Measurements from ENCODE around the gene RNF121.
A peak's percentile ranks its signal among the peaks of the same experiment; 100 is the strongest.

The RNF121 gene

DNA sequence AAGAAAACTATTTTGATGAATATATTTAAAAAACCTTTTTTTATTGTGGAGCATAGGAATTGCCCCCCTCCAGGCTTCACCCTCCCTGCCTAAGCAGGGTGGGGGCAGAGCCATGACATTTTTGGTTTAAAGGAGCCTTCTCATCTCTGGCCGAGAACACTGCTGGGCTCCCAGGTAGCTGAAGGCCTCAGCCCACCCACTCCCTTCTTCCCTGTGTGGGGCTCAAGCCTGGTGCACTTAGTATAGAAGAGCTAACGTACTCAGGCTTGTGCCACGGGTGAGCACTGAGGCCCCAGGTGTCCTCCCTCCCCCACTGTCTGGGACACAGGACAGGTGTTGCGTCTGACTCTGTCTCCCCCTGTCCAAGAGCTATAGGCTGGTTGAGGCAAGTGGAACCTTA, 67.7 kb downstream of the RNF121 start:
- Histone ChIP-seq H3K4me1 (ENCODE audit: control extremely low read depth in 1 of 4, control insufficient read depth in 4 of 4, insufficient read depth in 4 of 4, low read length in 3 of 4) (peaks cover 0 to 29% (median 18%) of the 10 kb centered on the region in 4 experiments), H3K4me3 (ENCODE audit: control insufficient read depth in 1 of 7, extremely low read depth in 1 of 7, insufficient read depth in 4 of 7, low read depth in 2 of 7, low read length in 6 of 7) (no peak overlapping the region), H3K9me3 (ENCODE audit: control extremely low read depth in 1 of 5, control insufficient read depth in 4 of 5, insufficient read depth in 2 of 5, low read depth in 1 of 5, low read length in 4 of 5) (no peaks in the 10 kb centered on the region), H3K27me3 (replicated peaks in 2 of 5; ENCODE audit: control insufficient read depth in 4 of 5, insufficient read depth in 5 of 5, low read length in 4 of 5) (no peaks in the 10 kb centered on the region), H3K27ac (ENCODE audit: insufficient read depth in 1 of 2, low read depth in 1 of 2, low read length in 2 of 2, poor library complexity in 1 of 2, severe bottlenecking in 2 of 2) (no peak overlapping the region), H3K36me3 (ENCODE audit: control insufficient read depth in 4 of 4, insufficient read depth in 4 of 4, low read length in 3 of 4) (peaks cover 0 to 22% (median 18%) of the 10 kb centered on the region in 4 experiments)
- DNase-seq, result no peak
- ChIA-PET POLR2A (no interaction called here), CTCF (interaction anchor here (1.7 to 13.3 kb wide), 3 partner anchors 18 to 94 kb away, joined by 5 to 110 read pairs (median 9); no protein-coding TSS in a partner anchor)
- 100% methylated on average over 3 of the region's 4 CpGs for WGBS (ENCODE audit: insufficient coverage)

DNA sequence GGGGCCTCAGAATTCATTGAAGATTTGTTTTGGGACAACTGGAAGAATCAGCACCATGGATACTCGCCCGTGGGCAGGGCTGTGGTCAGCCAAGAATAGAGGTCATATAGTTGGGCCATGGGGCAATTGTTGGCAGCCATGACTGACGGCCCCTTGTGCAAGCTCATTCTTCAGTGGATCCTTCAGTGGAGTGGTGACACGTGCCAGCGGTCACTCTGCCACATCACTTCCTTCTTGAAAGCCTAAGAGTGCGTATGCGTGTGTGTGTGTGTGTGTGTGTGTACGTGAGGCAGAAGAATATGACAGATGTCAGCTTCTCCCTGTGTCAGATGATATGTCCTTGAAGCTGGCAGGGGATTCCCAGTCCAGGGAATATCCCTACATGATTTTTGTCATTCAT, 68.1 kb downstream of the RNF121 start:
- Histone ChIP-seq H3K4me3 (ENCODE audit: control insufficient read depth in 1 of 7, extremely low read depth in 1 of 7, insufficient read depth in 4 of 7, low read depth in 2 of 7, low read length in 6 of 7) (no peak overlapping the region), H3K4me1 (ENCODE audit: control extremely low read depth in 1 of 4, control insufficient read depth in 4 of 4, insufficient read depth in 4 of 4, low read length in 3 of 4) (peaks cover 0 to 24% (median 15%) of the 10 kb centered on the region in 4 experiments), H3K9me3 (ENCODE audit: control extremely low read depth in 1 of 5, control insufficient read depth in 4 of 5, insufficient read depth in 2 of 5, low read depth in 1 of 5, low read length in 4 of 5) (no peaks in the 10 kb centered on the region), H3K36me3 (ENCODE audit: control insufficient read depth in 4 of 4, insufficient read depth in 4 of 4, low read length in 3 of 4) (peaks cover 0 to 22% (median 22%) of the 10 kb centered on the region in 4 experiments), H3K27ac (ENCODE audit: insufficient read depth in 1 of 2, low read depth in 1 of 2, low read length in 2 of 2, poor library complexity in 1 of 2, severe bottlenecking in 2 of 2) (no peak overlapping the region), H3K27me3 (replicated peaks in 2 of 5; ENCODE audit: control insufficient read depth in 4 of 5, insufficient read depth in 5 of 5, low read length in 4 of 5) (no peaks in the 10 kb centered on the region)
- WGBS (ENCODE audit: insufficient coverage), result 97% methylated on average over 3 of the region's 8 CpGs
- CTCF ChIA-PET, result interaction anchor here (1.1 to 13.3 kb wide), 4 partner anchors 11 to 94 kb away, joined by 4 to 110 read pairs (median 13); no protein-coding TSS in a partner anchor
- DNase-seq, result peak in 2 of 3 donors; percentile 41 to 55
- POLR2A ChIA-PET, result no interaction called here

DNA sequence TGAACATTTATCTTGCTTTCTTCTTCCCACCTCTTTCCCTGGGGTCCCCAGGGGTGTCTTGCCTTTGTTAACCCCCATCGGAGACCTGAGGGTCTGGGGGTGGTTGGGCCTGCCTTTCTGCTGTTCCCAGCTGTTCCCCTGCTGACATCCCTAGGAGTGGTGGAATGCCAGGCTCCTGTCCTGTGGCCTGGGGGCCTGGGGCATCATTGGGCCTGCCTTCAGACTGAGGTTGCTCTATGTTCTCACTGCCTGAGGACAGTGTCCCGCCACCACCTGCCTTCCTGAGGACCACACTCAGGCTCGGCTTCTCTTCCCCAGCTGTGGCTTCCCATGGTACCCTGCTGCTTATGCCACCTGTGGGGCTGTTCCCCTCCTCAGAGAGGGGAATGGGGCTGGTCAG, 68.7 kb downstream of the RNF121 start:
- H3K36me3 ChIP-seq (ENCODE audit: control insufficient read depth in 4 of 4, insufficient read depth in 4 of 4, low read length in 3 of 4), result peaks cover 0 to 29% (median 24%) of the 10 kb centered on the region in 4 experiments
- 100% methylated on average over 3 of the region's 3 CpGs for WGBS (ENCODE audit: insufficient coverage)
- POLR2A ChIA-PET, result no interaction called here
- CTCF ChIA-PET, result interaction anchor here (1.1 to 13.3 kb wide), 4 partner anchors 11 to 93 kb away, joined by 4 to 110 read pairs (median 13); no protein-coding TSS in a partner anchor
- no peak overlapping the region for H3K4me3 ChIP-seq (ENCODE audit: control insufficient read depth in 1 of 7, extremely low read depth in 1 of 7, insufficient read depth in 4 of 7, low read depth in 2 of 7, low read length in 6 of 7)
- no peaks in the 10 kb centered on the region for H3K27me3 ChIP-seq (replicated peaks in 2 of 5; ENCODE audit: control insufficient read depth in 4 of 5, insufficient read depth in 5 of 5, low read length in 4 of 5)
- H3K9me3 ChIP-seq (ENCODE audit: control extremely low read depth in 1 of 5, control insufficient read depth in 4 of 5, insufficient read depth in 2 of 5, low read depth in 1 of 5, low read length in 4 of 5), result no peaks in the 10 kb centered on the region
- H3K4me1 ChIP-seq (ENCODE audit: control extremely low read depth in 1 of 4, control insufficient read depth in 4 of 4, insufficient read depth in 4 of 4, low read length in 3 of 4), result peaks cover 0 to 18% (median 14%) of the 10 kb centered on the region in 4 experiments
- H3K27ac ChIP-seq (ENCODE audit: insufficient read depth in 1 of 2, low read depth in 1 of 2, low read length in 2 of 2, poor library complexity in 1 of 2, severe bottlenecking in 2 of 2), result no peak overlapping the region
- DNase-seq, result no peak

DNA sequence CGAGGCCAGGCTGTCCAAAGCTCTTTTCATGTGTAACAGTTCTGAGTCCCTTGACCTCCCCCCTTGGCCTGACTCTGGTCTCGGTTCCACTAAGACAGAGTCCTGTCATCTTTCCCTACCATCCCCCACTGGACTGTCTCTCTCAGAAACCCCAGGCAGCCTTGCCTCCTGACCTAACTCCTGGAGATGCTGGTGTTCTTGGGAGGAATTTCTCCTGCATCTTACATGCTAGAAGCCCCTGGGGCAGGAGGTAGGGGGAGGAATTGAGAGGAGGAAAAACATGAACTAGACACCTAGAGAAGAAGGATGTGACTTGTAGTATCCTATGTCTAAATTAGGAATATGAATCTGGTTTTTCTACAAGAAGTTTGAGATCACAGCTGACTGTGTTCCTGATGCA, 69.2 kb downstream of the RNF121 start:
- ChIA-PET CTCF (interaction anchor here (0.8 to 13.3 kb wide), 5 partner anchors 12 to 93 kb away, joined by 3 to 110 read pairs (median 5); no protein-coding TSS in a partner anchor), POLR2A (interaction anchor here (1.4 kb wide), 1 partner anchor 12 kb away, joined by 3 read pairs; no protein-coding TSS in a partner anchor)
- H3K9me3 ChIP-seq (ENCODE audit: control extremely low read depth in 1 of 5, control insufficient read depth in 4 of 5, insufficient read depth in 2 of 5, low read depth in 1 of 5, low read length in 4 of 5), result no peaks in the 10 kb centered on the region
- no peak overlapping the region for H3K4me3 ChIP-seq (ENCODE audit: control insufficient read depth in 1 of 7, extremely low read depth in 1 of 7, insufficient read depth in 4 of 7, low read depth in 2 of 7, low read length in 6 of 7)
- peaks cover 0 to 18% (median 14%) of the 10 kb centered on the region in 4 experiments for H3K4me1 ChIP-seq (ENCODE audit: control extremely low read depth in 1 of 4, control insufficient read depth in 4 of 4, insufficient read depth in 4 of 4, low read length in 3 of 4)
- H3K27me3 ChIP-seq (replicated peaks in 2 of 5; ENCODE audit: control insufficient read depth in 4 of 5, insufficient read depth in 5 of 5, low read length in 4 of 5), result no peaks in the 10 kb centered on the region
- WGBS (ENCODE audit: insufficient coverage), result 83% methylated on average over 1 of the region's 2 CpGs
- H3K36me3 ChIP-seq (ENCODE audit: control insufficient read depth in 4 of 4, insufficient read depth in 4 of 4, low read length in 3 of 4), result peaks cover 0 to 34% (median 28%) of the 10 kb centered on the region in 4 experiments
- no peak for DNase-seq
- H3K27ac ChIP-seq (ENCODE audit: insufficient read depth in 1 of 2, low read depth in 1 of 2, low read length in 2 of 2, poor library complexity in 1 of 2, severe bottlenecking in 2 of 2), result no peak overlapping the region

DNA sequence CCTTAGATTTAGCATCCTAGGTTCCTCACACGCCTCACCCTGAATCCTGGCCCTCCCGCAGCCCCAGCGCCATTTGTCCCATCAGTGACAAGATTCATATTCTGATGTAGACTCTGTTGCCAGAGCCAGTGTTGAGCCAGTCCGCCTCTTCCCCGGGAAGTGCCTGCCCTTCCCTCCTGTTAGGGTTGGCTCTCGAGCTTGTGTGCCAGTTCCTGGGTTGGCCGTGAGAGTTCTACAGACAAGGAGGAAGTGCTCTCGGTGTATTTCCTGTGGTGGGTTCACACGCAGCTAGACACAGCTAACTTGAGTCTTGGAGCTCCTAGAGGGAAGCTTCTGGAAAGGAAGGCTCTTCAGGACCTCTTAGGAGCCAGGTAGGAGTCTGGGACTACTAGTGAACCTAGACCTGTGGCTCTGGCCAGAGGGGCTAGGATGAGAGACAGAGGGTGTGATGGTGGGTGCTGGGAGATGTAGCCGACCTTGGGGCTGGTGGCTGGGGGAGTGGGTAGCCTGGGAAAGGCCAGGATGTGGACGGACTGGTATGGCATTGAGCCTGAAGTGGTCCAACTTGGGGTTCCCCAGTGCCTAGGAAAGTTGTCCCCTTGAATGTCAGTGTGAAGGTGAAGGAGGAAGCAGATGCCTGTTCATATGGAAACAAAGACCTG, 69.9 kb downstream of the RNF121 start, which contains the start of gene IL18BP:
Gene IL18BP (plus strand): TSS at position 261 of the 662 bp plus-strand sequence. CDS start 1,076 bp downstream, outside the sequence.
- Histone ChIP-seq H3K4me1 (ENCODE audit: control extremely low read depth in 1 of 4, control insufficient read depth in 4 of 4, insufficient read depth in 4 of 4, low read length in 3 of 4) (peaks cover 0 to 18% (median 14%) of the 10 kb centered on the region in 4 experiments), H3K27me3 (replicated peaks in 2 of 5; ENCODE audit: control insufficient read depth in 4 of 5, insufficient read depth in 5 of 5, low read length in 4 of 5) (no peaks in the 10 kb centered on the region), H3K4me3 (ENCODE audit: control insufficient read depth in 1 of 7, extremely low read depth in 1 of 7, insufficient read depth in 4 of 7, low read depth in 2 of 7, low read length in 6 of 7) (peak within 1 kb of the TSS in 1 of 7 experiments; percentile 1), H3K36me3 (ENCODE audit: control insufficient read depth in 4 of 4, insufficient read depth in 4 of 4, low read length in 3 of 4) (peaks cover 0 to 41% (median 35%) of the 10 kb centered on the region in 4 experiments), H3K27ac (ENCODE audit: insufficient read depth in 1 of 2, low read depth in 1 of 2, low read length in 2 of 2, poor library complexity in 1 of 2, severe bottlenecking in 2 of 2) (no peak within 1 kb of the TSS), H3K9me3 (ENCODE audit: control extremely low read depth in 1 of 5, control insufficient read depth in 4 of 5, insufficient read depth in 2 of 5, low read depth in 1 of 5, low read length in 4 of 5) (no peaks in the 10 kb centered on the region)
- POLR2A ChIA-PET, result interaction anchor here (0.6 to 1.4 kb wide), 2 partner anchors 13 to 168 kb away, joined by 3 to 5 read pairs; no protein-coding TSS in a partner anchor
- WGBS (ENCODE audit: insufficient coverage), result 72% methylated on average over 8 of the region's 11 CpGs
- CTCF ChIA-PET, result interaction anchor here (0.8 to 13.3 kb wide), 5 partner anchors 9 to 21 kb away, joined by 3 to 110 read pairs (median 6); no protein-coding TSS in a partner anchor
- DNase-seq, result peak; percentile 29 to 66 (median 55)

DNA sequence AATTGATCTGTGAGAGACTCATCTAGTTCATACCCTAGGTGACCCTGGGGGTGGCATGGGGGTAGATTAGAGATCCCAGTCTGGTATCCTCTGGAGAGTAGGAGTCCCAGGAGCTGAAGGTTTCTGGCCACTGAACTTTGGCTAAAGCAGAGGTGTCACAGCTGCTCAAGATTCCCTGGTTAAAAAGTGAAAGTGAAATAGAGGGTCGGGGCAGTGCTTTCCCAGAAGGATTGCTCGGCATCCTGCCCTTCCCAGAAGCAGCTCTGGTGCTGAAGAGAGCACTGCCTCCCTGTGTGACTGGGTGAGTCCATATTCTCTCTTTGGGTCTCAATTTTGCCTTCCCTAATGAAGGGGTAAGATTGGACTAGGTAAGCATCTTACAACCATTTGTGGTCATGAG, 70.5 kb downstream of the RNF121 start:
- no peaks in the 10 kb centered on the region for H3K9me3 ChIP-seq (ENCODE audit: control extremely low read depth in 1 of 5, control insufficient read depth in 4 of 5, insufficient read depth in 2 of 5, low read depth in 1 of 5, low read length in 4 of 5)
- H3K27ac ChIP-seq (ENCODE audit: insufficient read depth in 1 of 2, low read depth in 1 of 2, low read length in 2 of 2, poor library complexity in 1 of 2, severe bottlenecking in 2 of 2), result no peak overlapping the region
- H3K36me3 ChIP-seq (ENCODE audit: control insufficient read depth in 4 of 4, insufficient read depth in 4 of 4, low read length in 3 of 4), result peaks cover 0 to 47% (median 38%) of the 10 kb centered on the region in 4 experiments
- ChIA-PET CTCF (interaction anchor here (0.6 to 13.3 kb wide), 6 partner anchors 9 to 26 kb away, joined by 3 to 110 read pairs (median 4); no protein-coding TSS in a partner anchor), POLR2A (interaction anchor here (0.6 to 1.4 kb wide), 2 partner anchors 14 to 167 kb away, joined by 3 to 5 read pairs; no protein-coding TSS in a partner anchor)
- H3K4me3 ChIP-seq (ENCODE audit: control insufficient read depth in 1 of 7, extremely low read depth in 1 of 7, insufficient read depth in 4 of 7, low read depth in 2 of 7, low read length in 6 of 7), result no peak overlapping the region
- H3K4me1 ChIP-seq (ENCODE audit: control extremely low read depth in 1 of 4, control insufficient read depth in 4 of 4, insufficient read depth in 4 of 4, low read length in 3 of 4), result peaks cover 0 to 18% (median 14%) of the 10 kb centered on the region in 4 experiments
- no peaks in the 10 kb centered on the region for H3K27me3 ChIP-seq (replicated peaks in 2 of 5; ENCODE audit: control insufficient read depth in 4 of 5, insufficient read depth in 5 of 5, low read length in 4 of 5)
- DNase-seq, result no peak
- WGBS (ENCODE audit: insufficient coverage), result no CpG with 5 or more reads among the region's 2 CpGs

Data from common myeloid progenitor, CD34-positive (primary cell).